Measurements from ENCODE around the gene TUSC7.

The TUSC7 gene

DNA sequence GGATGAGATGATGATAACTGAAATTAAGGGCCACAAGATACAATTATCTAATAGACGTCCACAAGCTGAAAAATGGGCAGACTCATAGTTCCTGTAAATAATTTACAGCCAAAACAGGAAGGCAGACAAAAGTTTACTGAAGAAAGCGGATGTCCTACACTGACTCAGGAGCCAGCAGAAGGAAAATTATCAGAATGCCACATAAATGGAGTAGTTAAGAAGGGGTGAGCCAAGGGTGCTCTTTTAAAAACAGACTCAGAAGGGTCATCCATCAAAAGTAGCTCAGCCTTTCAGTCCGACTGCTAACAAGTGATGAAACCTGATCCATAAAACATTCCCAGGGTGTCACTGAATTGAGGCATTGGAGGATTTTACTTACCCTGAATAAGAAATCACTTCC lies 39.8 kb downstream of the TUSC7 start:
- DNase-seq (ENCODE audit: extremely low read depth, low read depth), result no peak
- H3K4me3 ChIP-seq (replicated peaks; ENCODE audit: low read depth, low read length), result no peak overlapping the region
- TF ChIP-seq, protein P1, sequence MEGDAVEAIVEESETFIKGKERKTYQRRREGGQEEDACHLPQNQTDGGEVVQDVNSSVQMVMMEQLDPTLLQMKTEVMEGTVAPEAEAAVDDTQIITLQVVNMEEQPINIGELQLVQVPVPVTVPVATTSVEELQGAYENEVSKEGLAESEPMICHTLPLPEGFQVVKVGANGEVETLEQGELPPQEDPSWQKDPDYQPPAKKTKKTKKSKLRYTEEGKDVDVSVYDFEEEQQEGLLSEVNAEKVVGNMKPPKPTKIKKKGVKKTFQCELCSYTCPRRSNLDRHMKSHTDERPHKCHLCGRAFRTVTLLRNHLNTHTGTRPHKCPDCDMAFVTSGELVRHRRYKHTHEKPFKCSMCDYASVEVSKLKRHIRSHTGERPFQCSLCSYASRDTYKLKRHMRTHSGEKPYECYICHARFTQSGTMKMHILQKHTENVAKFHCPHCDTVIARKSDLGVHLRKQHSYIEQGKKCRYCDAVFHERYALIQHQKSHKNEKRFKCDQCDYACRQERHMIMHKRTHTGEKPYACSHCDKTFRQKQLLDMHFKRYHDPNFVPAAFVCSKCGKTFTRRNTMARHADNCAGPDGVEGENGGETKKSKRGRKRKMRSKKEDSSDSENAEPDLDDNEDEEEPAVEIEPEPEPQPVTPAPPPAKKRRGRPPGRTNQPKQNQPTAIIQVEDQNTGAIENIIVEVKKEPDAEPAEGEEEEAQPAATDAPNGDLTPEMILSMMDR (IDR thresholded peaks at IDR 0.05; ENCODE audit: low read depth, low read length, missing control alignments), result no peak

DNA sequence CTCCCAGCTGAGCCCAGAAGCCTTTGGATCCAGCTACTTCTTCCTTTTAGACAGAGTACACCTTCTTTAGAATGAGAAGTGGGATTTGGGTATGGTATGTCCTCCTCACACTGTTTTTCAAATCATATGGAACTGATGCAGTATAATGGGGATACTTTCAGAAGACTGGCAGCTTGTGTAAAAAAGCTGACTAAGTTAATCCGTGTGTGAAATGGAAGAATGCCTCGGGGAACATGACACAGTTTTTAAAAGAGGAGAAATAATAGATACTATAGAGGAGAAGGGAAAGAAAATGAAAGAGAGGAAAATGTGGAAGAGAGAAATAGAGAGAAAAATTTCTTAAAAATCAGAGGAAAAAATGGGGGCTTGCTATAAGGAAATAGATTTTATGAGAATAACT lies 47.7 kb downstream of the TUSC7 start:
- no peak overlapping the region for H3K4me3 ChIP-seq (replicated peaks; ENCODE audit: low read depth, low read length)
- no peak for DNase-seq (ENCODE audit: extremely low read depth, low read depth)
- TF ChIP-seq, protein P1 (IDR thresholded peaks at IDR 0.05; ENCODE audit: low read depth, low read length, missing control alignments), result no peak

DNA sequence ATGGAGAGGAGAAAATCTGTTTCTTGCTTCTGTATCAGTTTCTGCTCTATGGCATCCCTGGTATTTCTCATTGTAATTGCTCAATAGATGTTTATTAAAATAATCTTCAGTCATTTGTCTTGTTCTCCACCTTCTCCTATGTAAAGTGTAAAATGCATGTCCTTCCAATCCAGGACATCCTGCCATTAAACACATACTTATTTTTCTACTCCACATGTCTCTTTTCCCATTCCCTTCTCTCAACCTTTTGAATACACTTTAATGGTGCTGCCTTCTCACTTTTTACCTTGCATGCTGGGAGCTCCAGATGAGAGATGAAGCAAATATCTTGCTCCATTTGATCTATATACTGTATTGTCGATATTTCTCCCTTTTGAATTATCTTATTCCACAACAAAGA lies 49.7 kb downstream of the TUSC7 start:
- TF ChIP-seq, protein P1 (IDR thresholded peaks at IDR 0.05; ENCODE audit: low read depth, low read length, missing control alignments), result no peak
- DNase-seq (ENCODE audit: extremely low read depth, low read depth), result no peak
- H3K4me3 ChIP-seq (replicated peaks; ENCODE audit: low read depth, low read length), result no peak overlapping the region
